GM19351 (cell line): ENCODE measurements around the gene CLIP3.
A peak's percentile ranks its signal among the peaks of the same experiment; 100 is the strongest.
"Not testable (repeated sequence)": the region's sequence is repeated elsewhere in the genome, so short reads cannot be mapped to it uniquely, and the experiment has no call there.

Source experiments
- ATAC-seq: cut with Tn5 transposase; IDR thresholded peaks from one replicate; pipeline ENCODE4 v1.9.1; 2021; ENCODE audit warnings: mild to moderate bottlenecking, moderate library complexity; ENCODE audit not compliant: unreplicated experiment

CLIP3 gene

GRCh38 chr19:36032251-36033104 lies at the start of gene CLIP3:
Gene CLIP3, minus strand, starts transcription at chr19:36032873. Its CDS starts 516 bp downstream, at chr19:36032357.
- ATAC-seq: no peak

GRCh38 chr19:36081894-36082293 lies 49.2 kb upstream of the CLIP3 start:
- ATAC-seq: no peak

GRCh38 chr19:36081385-36081784 lies 48.7 kb upstream of the CLIP3 start:
- ATAC-seq: no peak

GRCh38 chr19:36079389-36079945 lies 46.8 kb upstream of the CLIP3 start:
- ATAC-seq: no peak

- no peak for ATAC-seq
Measured at GRCh38 chr19:36073121-36073876, 40.6 kb upstream of the CLIP3 start.

GRCh38 chr19:36072081-36072480 lies 39.4 kb upstream of the CLIP3 start:
- ATAC-seq: no peak

- not testable (repeated sequence) for ATAC-seq
Measured at GRCh38 chr19:36068810-36069499, 36.3 kb upstream of the CLIP3 start.

GRCh38 chr19:36067681-36068080 lies 35.0 kb upstream of the CLIP3 start:
- ATAC-seq: no peak

GRCh38 chr19:36064826-36065225 lies 32.2 kb upstream of the CLIP3 start:
- ATAC-seq: no peak

GRCh38 chr19:36061367-36061766 lies 28.7 kb upstream of the CLIP3 start:
- ATAC-seq: no peak

GRCh38 chr19:36060430-36060829 lies 27.8 kb upstream of the CLIP3 start:
- no peak for ATAC-seq

- ATAC-seq: no peak
Measured at GRCh38 chr19:36059180-36059910, 26.7 kb upstream of the CLIP3 start.

GRCh38 chr19:36058481-36059179 lies 26.0 kb upstream of the CLIP3 start:
- ATAC-seq: no peak

GRCh38 chr19:36054733-36055686 lies 22.3 kb upstream of the CLIP3 start, which contains the start of gene WDR62:
Gene WDR62, plus strand, starts transcription at chr19:36054897. Its CDS starts 75 bp downstream, at chr19:36054972.
- ATAC-seq: peak; percentile 61

- ATAC-seq: peak; percentile 76
Measured at GRCh38 chr19:36054119-36054732, 21.6 kb upstream of the CLIP3 start, which contains the start of gene THAP8. Gene THAP8, minus strand, starts transcription at chr19:36054285. Its CDS starts 68 bp downstream, at chr19:36054217.

GRCh38 chr19:36051637-36052036 lies 19.0 kb upstream of the CLIP3 start:
- ATAC-seq: no peak

- no peak for ATAC-seq
Measured at GRCh38 chr19:36051236-36051635, 18.6 kb upstream of the CLIP3 start.

GRCh38 chr19:36049080-36049698 lies 16.5 kb upstream of the CLIP3 start:
- ATAC-seq: no peak
